HEK293 (cell line): ENCODE results near the gene C6orf163.

Experiments
- CTCF ChIA-PET: fragments of 350-600 bp; formaldehyde crosslinking; extraction: SDS; loops from one replicate; lab custom pipeline; 2021; ENCODE audit warnings: antibody characterized with exemption; lab: Yijun Ruan, JAX
- POLR2A ChIA-PET: fragments of 300-600 bp; formaldehyde crosslinking; extraction: SDS; loops from one replicate; lab custom pipeline; 2020; ENCODE audit warnings: antibody characterized with exemption, inconsistent platforms; lab: Yijun Ruan, JAX
- H3K27ac ChIP-seq: fragments of 200-500 bp; sonication (Bioruptor generic); 2 replicates; pipeline ENCODE4 v1.5.1; 2014; ENCODE audit warnings: low read depth, low read length, control low read depth, inconsistent platforms; ENCODE audit errors: extremely low read depth
- H3K36me3 ChIP-seq, 2 experiments: fragments of 200-500 bp in 1 of 2; sonication (Bioruptor generic) in 1 of 2; 1 replicate in 1 of 2; 2 replicates in 1 of 2; pipeline ENCODE4 v1.5.1; 2014 to 2017; ENCODE audit warnings: inconsistent platforms in 2 of 2, low read length in 2 of 2; ENCODE audit not compliant: control insufficient read depth in 2 of 2, insufficient read depth in 1 of 2
- H3K4me1 ChIP-seq: fragments of 200-500 bp; sonication (Bioruptor generic); 2 replicates; pipeline ENCODE4 v1.5.1; 2014; ENCODE audit warnings: mild to moderate bottlenecking, low read length, inconsistent platforms; ENCODE audit not compliant: control insufficient read depth, insufficient read depth
- H3K4me3 ChIP-seq: 2 replicates; pipeline ENCODE4 v1.5.1; 2011; ENCODE audit warnings: low read depth, mild to moderate bottlenecking, control low read depth, low read length, moderate library complexity
- H3K9me3 ChIP-seq: fragments of 200-500 bp; sonication (Bioruptor generic); 2 replicates; pipeline ENCODE4 v1.5.1; 2014; ENCODE audit warnings: low read depth, low read length, inconsistent platforms; ENCODE audit not compliant: control insufficient read depth, insufficient read depth
- GLI2 ChIP-seq: fragments of 450-650 bp; formaldehyde crosslinking; IDR thresholded peaks from 2 replicates; pipeline ENCODE4; 2017; ENCODE audit warnings: missing biosample characterization, missing genetic modification characterization, low read depth, borderline replicate concordance
- HOXA7 ChIP-seq: sonication (generic); formaldehyde crosslinking; IDR thresholded peaks from 2 replicates; pipeline ENCODE4 v1.8.1; 2022; ENCODE audit warnings: missing genetic modification reagents, borderline replicate concordance
- PRDM1 ChIP-seq: fragments of 450-650 bp; formaldehyde crosslinking; IDR thresholded peaks from 2 replicates; pipeline ENCODE4; 2016; ENCODE audit warnings: missing biosample characterization, missing genetic modification characterization
- TRIM28 ChIP-seq: IDR thresholded peaks from 2 replicates; pipeline ENCODE4 v1.6.1; 2011; ENCODE audit warnings: low read length, control low read depth, borderline replicate concordance
- WT1 ChIP-seq: fragments of 450-650 bp; formaldehyde crosslinking; IDR thresholded peaks from 2 replicates; pipeline ENCODE4 v1.5.1; 2016; ENCODE audit warnings: missing biosample characterization, missing genetic modification characterization
- ZFHX2 ChIP-seq: fragments of 450-650 bp; formaldehyde crosslinking; conservative IDR thresholded peaks from 2 replicates; pipeline ENCODE4 v1.5.1; 2016; ENCODE audit warnings: missing biosample characterization, missing genetic modification characterization
- ZNF114 ChIP-seq: fragments of 450-650 bp; formaldehyde crosslinking; IDR thresholded peaks from 2 replicates; pipeline ENCODE4 v1.5.0; 2017; ENCODE audit warnings: missing biosample characterization, missing genetic modification characterization
- ZNF16 ChIP-seq: fragments of 450-650 bp; formaldehyde crosslinking; IDR thresholded peaks from 2 replicates; pipeline ENCODE4 v1.5.1; 2016; ENCODE audit warnings: low read depth, missing biosample characterization, missing genetic modification characterization
- ZNF426 ChIP-seq: fragments of 450-650 bp; formaldehyde crosslinking; IDR thresholded peaks from 2 replicates; pipeline ENCODE4 v1.5.1; 2017; ENCODE audit warnings: missing biosample characterization, missing genetic modification characterization, mild to moderate bottlenecking, inconsistent platforms, moderate library complexity
- ZNF560 ChIP-seq: fragments of 450-650 bp; formaldehyde crosslinking; IDR thresholded peaks from 2 replicates; pipeline ENCODE4 v1.5.1; 2017; ENCODE audit warnings: missing biosample characterization, missing genetic modification characterization, borderline replicate concordance
- ZNF658 ChIP-seq: fragments of 450-650 bp; formaldehyde crosslinking; IDR thresholded peaks from 2 replicates; pipeline ENCODE4; 2016; ENCODE audit warnings: missing biosample characterization, missing genetic modification characterization
- ZNF76 ChIP-seq: fragments of 450-650 bp; formaldehyde crosslinking; IDR thresholded peaks from 2 replicates; pipeline ENCODE4; 2016; ENCODE audit warnings: low read depth, missing biosample characterization, missing genetic modification characterization, borderline replicate concordance
- TF ChIP-seq, protein P1 (sequence below): fragments of 450-650 bp; formaldehyde crosslinking; IDR thresholded peaks from 2 replicates; pipeline ENCODE4 v1.5.1; 2016; ENCODE audit warnings: missing biosample characterization, missing genetic modification characterization
- TF ChIP-seq, protein P2 (sequence below): fragments of 450-650 bp; formaldehyde crosslinking; IDR thresholded peaks from 2 replicates; pipeline ENCODE4 v1.5.1; 2016; ENCODE audit warnings: missing biosample characterization, missing genetic modification characterization
- TF ChIP-seq, protein P3 (sequence below): fragments of 450-650 bp; formaldehyde crosslinking; IDR thresholded peaks from 2 replicates; pipeline ENCODE4 v1.5.1; 2017; ENCODE audit warnings: missing biosample characterization, mild to moderate bottlenecking, missing genetic modification characterization, moderate library complexity
- TF ChIP-seq, protein P4 (sequence below): fragments of 450-650 bp; formaldehyde crosslinking; IDR thresholded peaks from 2 replicates; pipeline ENCODE4 v1.5.1; 2016; ENCODE audit warnings: missing biosample characterization, missing genetic modification characterization, borderline replicate concordance
- TF ChIP-seq, protein P5 (sequence below): fragments of 450-650 bp; formaldehyde crosslinking; IDR thresholded peaks from 2 replicates; pipeline ENCODE4 v1.5.1; 2016; ENCODE audit warnings: missing biosample characterization, missing genetic modification characterization, low read depth
- TF ChIP-seq, protein P6 (sequence below): fragments of 450-650 bp; formaldehyde crosslinking; IDR thresholded peaks from 2 replicates; pipeline ENCODE4 v1.5.1; 2016; ENCODE audit warnings: missing biosample characterization, missing genetic modification characterization

C6orf163 gene

DNA sequence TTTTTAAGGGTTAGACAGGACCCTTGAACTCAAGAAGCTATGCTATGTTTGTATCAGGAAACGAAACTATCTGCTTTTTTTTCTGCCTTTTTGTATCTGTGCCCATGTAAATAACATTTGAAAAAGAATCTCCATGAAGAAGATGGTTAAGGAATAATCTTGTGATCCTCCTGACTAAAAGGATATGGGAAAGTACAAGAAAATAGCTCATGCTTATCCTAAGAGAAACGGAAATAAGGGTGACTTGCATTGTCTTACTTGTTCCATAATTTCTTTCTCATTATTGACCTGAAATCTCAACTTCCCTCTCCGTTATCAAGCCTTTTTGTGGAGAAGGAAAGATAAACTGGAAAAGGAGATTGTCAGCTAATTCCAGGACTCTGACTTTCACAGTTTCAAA is 57.2 kb downstream of the C6orf163 start:
- no peak overlapping the region for H3K27ac ChIP-seq
- ChIA-PET POLR2A (no interaction called here), CTCF (interaction anchor here (0.6 to 2.4 kb wide), 3 partner anchors 9 to 276 kb away, joined by 3 to 10 read pairs (median 3); no protein-coding TSS in a partner anchor)
- TF ChIP-seq, protein P1, sequence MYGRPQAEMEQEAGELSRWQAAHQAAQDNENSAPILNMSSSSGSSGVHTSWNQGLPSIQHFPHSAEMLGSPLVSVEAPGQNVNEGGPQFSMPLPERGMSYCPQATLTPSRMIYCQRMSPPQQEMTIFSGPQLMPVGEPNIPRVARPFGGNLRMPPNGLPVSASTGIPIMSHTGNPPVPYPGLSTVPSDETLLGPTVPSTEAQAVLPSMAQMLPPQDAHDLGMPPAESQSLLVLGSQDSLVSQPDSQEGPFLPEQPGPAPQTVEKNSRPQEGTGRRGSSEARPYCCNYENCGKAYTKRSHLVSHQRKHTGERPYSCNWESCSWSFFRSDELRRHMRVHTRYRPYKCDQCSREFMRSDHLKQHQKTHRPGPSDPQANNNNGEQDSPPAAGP (tag by site-specific recombination): no peak
- TF ChIP-seq ZFHX2 (tag by site-specific recombination) (no peak), ZNF426 (no peak), GLI2 (tag by site-specific recombination) (no peak), ZNF114 (tag by site-specific recombination) (no peak), WT1 (no peak), ZNF16 (no peak), ZNF560 (tag by site-specific recombination) (no peak), HOXA7 (CRISPR knock-in tag) (no peak), ZNF658 (tag by site-specific recombination) (no peak), ZNF76 (tag by site-specific recombination) (no peak), PRDM1 (tag by site-specific recombination) (no peak), TRIM28 (no peak)
- TF ChIP-seq, protein P2, sequence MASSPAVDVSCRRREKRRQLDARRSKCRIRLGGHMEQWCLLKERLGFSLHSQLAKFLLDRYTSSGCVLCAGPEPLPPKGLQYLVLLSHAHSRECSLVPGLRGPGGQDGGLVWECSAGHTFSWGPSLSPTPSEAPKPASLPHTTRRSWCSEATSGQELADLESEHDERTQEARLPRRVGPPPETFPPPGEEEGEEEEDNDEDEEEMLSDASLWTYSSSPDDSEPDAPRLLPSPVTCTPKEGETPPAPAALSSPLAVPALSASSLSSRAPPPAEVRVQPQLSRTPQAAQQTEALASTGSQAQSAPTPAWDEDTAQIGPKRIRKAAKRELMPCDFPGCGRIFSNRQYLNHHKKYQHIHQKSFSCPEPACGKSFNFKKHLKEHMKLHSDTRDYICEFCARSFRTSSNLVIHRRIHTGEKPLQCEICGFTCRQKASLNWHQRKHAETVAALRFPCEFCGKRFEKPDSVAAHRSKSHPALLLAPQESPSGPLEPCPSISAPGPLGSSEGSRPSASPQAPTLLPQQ (tag by site-specific recombination): no peak
- TF ChIP-seq, protein P3, sequence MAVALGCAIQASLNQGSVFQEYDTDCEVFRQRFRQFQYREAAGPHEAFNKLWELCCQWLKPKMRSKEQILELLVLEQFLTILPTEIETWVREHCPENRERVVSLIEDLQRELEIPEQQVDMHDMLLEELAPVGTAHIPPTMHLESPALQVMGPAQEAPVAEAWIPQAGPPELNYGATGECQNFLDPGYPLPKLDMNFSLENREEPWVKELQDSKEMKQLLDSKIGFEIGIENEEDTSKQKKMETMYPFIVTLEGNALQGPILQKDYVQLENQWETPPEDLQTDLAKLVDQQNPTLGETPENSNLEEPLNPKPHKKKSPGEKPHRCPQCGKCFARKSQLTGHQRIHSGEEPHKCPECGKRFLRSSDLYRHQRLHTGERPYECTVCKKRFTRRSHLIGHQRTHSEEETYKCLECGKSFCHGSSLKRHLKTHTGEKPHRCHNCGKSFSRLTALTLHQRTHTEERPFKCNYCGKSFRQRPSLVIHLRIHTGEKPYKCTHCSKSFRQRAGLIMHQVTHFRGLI (tag by site-specific recombination): no peak
- TF ChIP-seq, protein P4, sequence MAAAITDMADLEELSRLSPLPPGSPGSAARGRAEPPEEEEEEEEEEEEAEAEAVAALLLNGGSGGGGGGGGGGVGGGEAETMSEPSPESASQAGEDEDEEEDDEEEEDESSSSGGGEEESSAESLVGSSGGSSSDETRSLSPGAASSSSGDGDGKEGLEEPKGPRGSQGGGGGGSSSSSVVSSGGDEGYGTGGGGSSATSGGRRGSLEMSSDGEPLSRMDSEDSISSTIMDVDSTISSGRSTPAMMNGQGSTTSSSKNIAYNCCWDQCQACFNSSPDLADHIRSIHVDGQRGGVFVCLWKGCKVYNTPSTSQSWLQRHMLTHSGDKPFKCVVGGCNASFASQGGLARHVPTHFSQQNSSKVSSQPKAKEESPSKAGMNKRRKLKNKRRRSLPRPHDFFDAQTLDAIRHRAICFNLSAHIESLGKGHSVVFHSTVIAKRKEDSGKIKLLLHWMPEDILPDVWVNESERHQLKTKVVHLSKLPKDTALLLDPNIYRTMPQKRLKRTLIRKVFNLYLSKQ: no peak
- TF ChIP-seq, protein P5, sequence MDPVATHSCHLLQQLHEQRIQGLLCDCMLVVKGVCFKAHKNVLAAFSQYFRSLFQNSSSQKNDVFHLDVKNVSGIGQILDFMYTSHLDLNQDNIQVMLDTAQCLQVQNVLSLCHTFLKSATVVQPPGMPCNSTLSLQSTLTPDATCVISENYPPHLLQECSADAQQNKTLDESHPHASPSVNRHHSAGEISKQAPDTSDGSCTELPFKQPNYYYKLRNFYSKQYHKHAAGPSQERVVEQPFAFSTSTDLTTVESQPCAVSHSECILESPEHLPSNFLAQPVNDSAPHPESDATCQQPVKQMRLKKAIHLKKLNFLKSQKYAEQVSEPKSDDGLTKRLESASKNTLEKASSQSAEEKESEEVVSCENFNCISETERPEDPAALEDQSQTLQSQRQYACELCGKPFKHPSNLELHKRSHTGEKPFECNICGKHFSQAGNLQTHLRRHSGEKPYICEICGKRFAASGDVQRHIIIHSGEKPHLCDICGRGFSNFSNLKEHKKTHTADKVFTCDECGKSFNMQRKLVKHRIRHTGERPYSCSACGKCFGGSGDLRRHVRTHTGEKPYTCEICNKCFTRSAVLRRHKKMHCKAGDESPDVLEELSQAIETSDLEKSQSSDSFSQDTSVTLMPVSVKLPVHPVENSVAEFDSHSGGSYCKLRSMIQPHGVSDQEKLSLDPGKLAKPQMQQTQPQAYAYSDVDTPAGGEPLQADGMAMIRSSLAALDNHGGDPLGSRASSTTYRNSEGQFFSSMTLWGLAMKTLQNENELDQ: no peak
- TF ChIP-seq, protein P6, sequence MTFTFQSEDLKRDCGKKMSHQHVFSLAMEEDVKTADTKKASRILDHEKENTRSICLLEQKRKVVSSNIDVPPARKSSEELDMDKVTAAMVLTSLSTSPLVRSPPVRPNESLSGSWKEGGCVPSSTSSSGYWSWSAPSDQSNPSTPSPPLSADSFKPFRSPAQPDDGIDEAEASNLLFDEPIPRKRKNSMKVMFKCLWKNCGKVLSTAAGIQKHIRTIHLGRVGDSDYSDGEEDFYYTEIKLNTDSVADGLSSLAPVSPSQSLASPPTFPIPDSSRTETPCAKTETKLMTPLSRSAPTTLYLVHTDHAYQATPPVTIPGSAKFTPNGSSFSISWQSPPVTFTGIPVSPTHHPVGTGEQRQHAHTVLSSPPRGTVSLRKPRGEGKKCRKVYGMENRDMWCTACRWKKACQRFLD (tag by site-specific recombination): no peak
- no peak overlapping the region for H3K4me3 ChIP-seq
- no peaks in the 10 kb centered on the region for H3K9me3 ChIP-seq
- H3K36me3 ChIP-seq: no peaks in the 10 kb centered on the region
- H3K4me1 ChIP-seq: no peaks in the 10 kb centered on the region
